SK-N-MC (cell line): ENCODE results near the gene MYBPH.

Source experiments
- EZH2 ChIP-seq: fragments of 200-600 bp; sonication (generic); IDR thresholded peaks from one replicate; pipeline ENCODE4 v1.6.1; 2017; ENCODE audit warnings: antibody characterized with exemption
- FOXP2 ChIP-seq: optimal IDR thresholded peaks from 2 replicates; pipeline ENCODE3; 2011; ENCODE audit warnings: mild to moderate bottlenecking, moderate library complexity; ENCODE audit not compliant: insufficient read depth; ENCODE audit errors: extremely low read length, control extremely low read depth
- POLR2AphosphoS5 ChIP-seq: IDR thresholded peaks from 2 replicates; pipeline ENCODE4 v1.6.1; 2012; ENCODE audit warnings: mild to moderate bottlenecking, low read depth, low read length, borderline replicate concordance

DNA sequence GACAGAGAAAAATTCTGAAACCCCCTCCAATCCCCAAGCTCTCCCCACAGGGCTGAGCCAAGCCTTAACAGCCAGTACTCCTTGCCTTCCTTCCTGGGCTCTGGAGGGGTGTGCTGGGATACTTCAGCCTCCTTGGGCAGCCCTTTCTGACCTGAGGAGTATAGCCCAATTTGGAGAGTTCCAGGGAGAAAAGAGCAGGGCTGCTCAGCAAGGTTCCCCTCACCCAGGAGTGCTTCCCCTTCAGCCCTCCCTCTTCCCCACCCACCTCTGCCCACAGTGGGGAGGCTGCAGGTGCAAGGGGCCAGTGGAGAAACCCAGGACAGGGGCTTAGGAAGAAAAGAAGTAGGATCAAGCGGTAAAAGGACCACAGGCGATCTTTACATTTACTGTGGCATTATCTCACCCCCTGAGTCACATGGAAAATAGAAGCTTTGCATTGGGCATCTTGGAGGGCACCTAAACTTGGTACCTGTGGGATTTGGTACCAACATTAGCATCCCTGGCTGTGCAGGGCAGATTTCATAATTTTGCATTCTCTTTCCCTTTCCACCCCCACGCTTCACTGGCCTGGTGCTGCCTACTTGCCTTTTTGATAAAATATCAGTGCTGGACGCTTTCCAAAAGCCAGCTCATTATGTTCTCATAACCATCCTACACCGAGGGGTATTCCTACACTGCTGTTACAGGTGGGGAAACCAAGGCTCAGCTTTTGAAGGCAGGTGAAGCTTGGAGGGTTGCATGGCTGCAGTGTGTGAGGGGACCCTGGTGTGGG lies 50.9 kb downstream of the MYBPH start:
- TF ChIP-seq POLR2AphosphoS5 (no peak), EZH2 (no peak), FOXP2 (no peak)
